ENCODE results near the gene ZBTB1. TPM values are rescaled to one million over a fixed set of nuclear protein-coding genes. Genes with fewer than 3 reads are reported as not detected.
A peak's percentile ranks its signal among the peaks of the same experiment; 100 is the strongest.

Gene ZBTB1
- total and polyA plus RNA-seq, 4 donors = 13.4 to 65.5 (median 25.0) TPM

DNA sequence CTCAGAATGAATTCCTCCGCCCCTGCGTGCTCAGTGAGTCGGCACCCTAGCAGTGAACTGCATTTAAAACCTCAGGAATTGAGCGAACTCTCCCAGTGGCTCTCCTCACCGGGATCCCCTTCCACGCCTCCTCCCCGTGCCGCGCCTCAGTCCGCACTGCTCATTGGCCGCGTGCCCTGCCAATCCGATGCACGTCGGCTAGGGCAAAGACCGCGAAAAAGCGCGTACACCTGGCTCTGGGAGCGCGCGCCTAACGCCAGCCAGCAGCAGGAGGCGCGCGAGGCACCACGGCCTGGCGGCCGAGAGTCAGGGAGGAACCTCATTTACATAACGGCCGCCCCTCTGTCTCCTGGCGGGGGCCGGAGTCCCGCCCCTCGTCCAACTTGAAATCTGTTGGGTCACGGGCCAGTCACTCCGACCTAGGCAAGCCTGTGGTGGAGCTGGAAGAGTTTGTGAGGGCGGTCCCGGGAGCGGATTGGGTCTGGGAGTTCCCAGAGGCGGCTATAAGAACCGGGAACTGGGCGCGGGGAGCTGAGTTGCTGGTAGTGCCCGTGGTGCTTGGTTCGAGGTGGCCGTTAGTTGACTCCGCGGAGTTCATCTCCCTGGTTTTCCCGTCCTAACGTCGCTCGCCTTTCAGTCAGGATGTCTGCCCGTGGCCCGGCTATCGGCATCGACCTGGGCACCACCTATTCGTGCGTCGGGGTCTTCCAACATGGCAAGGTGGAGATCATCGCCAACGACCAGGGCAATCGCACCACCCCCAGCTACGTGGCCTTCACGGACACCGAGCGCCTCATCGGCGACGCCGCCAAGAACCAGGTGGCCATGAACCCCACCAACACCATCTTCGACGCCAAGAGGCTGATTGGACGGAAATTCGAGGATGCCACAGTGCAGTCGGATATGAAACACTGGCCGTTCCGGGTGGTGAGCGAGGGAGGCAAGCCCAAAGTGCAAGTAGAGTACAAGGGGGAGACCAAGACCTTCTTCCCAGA is 35.9 kb downstream of the ZBTB1 start, which contains the start of gene HSPA2:
Gene HSPA2 (plus strand): TSS at position 534 of the 995 bp plus-strand sequence. CDS start 109 bp downstream, at position 643.
- H3K9ac ChIP-seq (ENCODE audit: insufficient read depth in 1 of 2, low read length in 2 of 2) = peak within 1 kb of the TSS in 1 of 2 donors; percentile 68
- 8 to 9% methylated on average over 77 to 79 of the region's 79 CpGs for WGBS, 2 donors
- ATAC-seq (ENCODE audit: insufficient read depth, low FRiP score) (peak; percentile 95), DNase-seq (peak; percentile 99)
- H3K36me3 ChIP-seq (ENCODE audit: control insufficient read depth in 4 of 4, insufficient read depth in 4 of 4, low read length in 4 of 4) = no peaks in the 10 kb centered on the region
- TF ChIP-seq, protein P1, sequence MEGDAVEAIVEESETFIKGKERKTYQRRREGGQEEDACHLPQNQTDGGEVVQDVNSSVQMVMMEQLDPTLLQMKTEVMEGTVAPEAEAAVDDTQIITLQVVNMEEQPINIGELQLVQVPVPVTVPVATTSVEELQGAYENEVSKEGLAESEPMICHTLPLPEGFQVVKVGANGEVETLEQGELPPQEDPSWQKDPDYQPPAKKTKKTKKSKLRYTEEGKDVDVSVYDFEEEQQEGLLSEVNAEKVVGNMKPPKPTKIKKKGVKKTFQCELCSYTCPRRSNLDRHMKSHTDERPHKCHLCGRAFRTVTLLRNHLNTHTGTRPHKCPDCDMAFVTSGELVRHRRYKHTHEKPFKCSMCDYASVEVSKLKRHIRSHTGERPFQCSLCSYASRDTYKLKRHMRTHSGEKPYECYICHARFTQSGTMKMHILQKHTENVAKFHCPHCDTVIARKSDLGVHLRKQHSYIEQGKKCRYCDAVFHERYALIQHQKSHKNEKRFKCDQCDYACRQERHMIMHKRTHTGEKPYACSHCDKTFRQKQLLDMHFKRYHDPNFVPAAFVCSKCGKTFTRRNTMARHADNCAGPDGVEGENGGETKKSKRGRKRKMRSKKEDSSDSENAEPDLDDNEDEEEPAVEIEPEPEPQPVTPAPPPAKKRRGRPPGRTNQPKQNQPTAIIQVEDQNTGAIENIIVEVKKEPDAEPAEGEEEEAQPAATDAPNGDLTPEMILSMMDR (IDR thresholded peaks at IDR 0.05; ENCODE audit: control extremely low read depth, extremely low read depth) = peak; percentile 75
- peak within 1 kb of the TSS; percentile 82 to 84 for H3K27ac ChIP-seq (ENCODE audit: low read depth in 1 of 2, low read length in 1 of 2)
- peak within 1 kb of the TSS; percentile 52 for H3K4me3 ChIP-seq
- H3K4me1 ChIP-seq (ENCODE audit: control insufficient read depth in 5 of 5, insufficient read depth in 5 of 5, low read length in 5 of 5) = peaks cover 0 to 11% (median 0%) of the 10 kb centered on the region in 5 donors
- peaks cover 0 to 11% (median 0%) of the 10 kb centered on the region in 4 donors for H3K9me3 ChIP-seq (ENCODE audit: control insufficient read depth in 4 of 4, insufficient read depth in 3 of 4, low read length in 3 of 4)
- peaks cover 0 to 47% (median 44%) of the 10 kb centered on the region in 3 donors for H3K27me3 ChIP-seq (ENCODE audit: control insufficient read depth in 3 of 3, insufficient read depth in 3 of 3, low read length in 2 of 3)

- WGBS, 2 donors = 21 to 27% methylated on average over 73 of the region's 73 CpGs
- peak; percentile 20 to 42 (median 32) for DNase-seq
- no peaks in the 10 kb centered on the region for H3K36me3 ChIP-seq (ENCODE audit: control insufficient read depth in 4 of 4, insufficient read depth in 4 of 4, low read length in 4 of 4)
- H3K27me3 ChIP-seq (ENCODE audit: control insufficient read depth in 3 of 3, insufficient read depth in 3 of 3, low read length in 2 of 3) = peaks cover 0 to 49% (median 44%) of the 10 kb centered on the region in 3 donors
- no peak for ATAC-seq (ENCODE audit: insufficient read depth, low FRiP score)
- peak overlapping the region; percentile 21 for H3K4me3 ChIP-seq
- H3K9ac ChIP-seq (ENCODE audit: insufficient read depth in 1 of 2, low read length in 2 of 2) = no peak overlapping the region
- TF ChIP-seq, protein P1 (IDR thresholded peaks at IDR 0.05; ENCODE audit: control extremely low read depth, extremely low read depth) = no peak
- H3K27ac ChIP-seq (ENCODE audit: low read depth in 1 of 2, low read length in 1 of 2) = no peak overlapping the region
- peaks cover 0 to 11% (median 0%) of the 10 kb centered on the region in 4 donors for H3K9me3 ChIP-seq (ENCODE audit: control insufficient read depth in 4 of 4, insufficient read depth in 3 of 4, low read length in 3 of 4)
- peaks cover 0 to 11% (median 0%) of the 10 kb centered on the region in 5 donors for H3K4me1 ChIP-seq (ENCODE audit: control insufficient read depth in 5 of 5, insufficient read depth in 5 of 5, low read length in 5 of 5)
Measured at GRCh38 chr14:64541261-64541971, 36.8 kb downstream of the ZBTB1 start.

- Histone ChIP-seq H3K9ac (ENCODE audit: insufficient read depth in 1 of 2, low read length in 2 of 2) (peak overlapping the region in 1 of 2 donors; percentile 49), H3K36me3 (ENCODE audit: control insufficient read depth in 4 of 4, insufficient read depth in 4 of 4, low read length in 4 of 4) (no peaks in the 10 kb centered on the region), H3K27me3 (ENCODE audit: control insufficient read depth in 3 of 3, insufficient read depth in 3 of 3, low read length in 2 of 3) (peaks cover 0 to 49% (median 44%) of the 10 kb centered on the region in 3 donors), H3K4me1 (ENCODE audit: control insufficient read depth in 5 of 5, insufficient read depth in 5 of 5, low read length in 5 of 5) (peaks cover 0 to 11% (median 0%) of the 10 kb centered on the region in 5 donors), H3K27ac (ENCODE audit: low read depth in 1 of 2, low read length in 1 of 2) (no peak overlapping the region), H3K4me3 (peak overlapping the region; percentile 2), H3K9me3 (ENCODE audit: control insufficient read depth in 4 of 4, insufficient read depth in 3 of 4, low read length in 3 of 4) (peaks cover 0 to 11% (median 0%) of the 10 kb centered on the region in 4 donors)
- TF ChIP-seq, protein P1 (IDR thresholded peaks at IDR 0.05; ENCODE audit: control extremely low read depth, extremely low read depth) = no peak
- ATAC-seq (ENCODE audit: insufficient read depth, low FRiP score) = no peak
- WGBS, 2 donors = 7 to 13% methylated on average over 61 of the region's 61 CpGs
- DNase-seq = peak in 2 of 3 donors; percentile 14 to 16
Measured at GRCh38 chr14:64541972-64542835, 37.6 kb downstream of the ZBTB1 start.
